Measurements from ENCODE around the gene APC.
A peak's percentile ranks its signal among the peaks of the same experiment; 100 is the strongest.

The APC gene

DNA sequence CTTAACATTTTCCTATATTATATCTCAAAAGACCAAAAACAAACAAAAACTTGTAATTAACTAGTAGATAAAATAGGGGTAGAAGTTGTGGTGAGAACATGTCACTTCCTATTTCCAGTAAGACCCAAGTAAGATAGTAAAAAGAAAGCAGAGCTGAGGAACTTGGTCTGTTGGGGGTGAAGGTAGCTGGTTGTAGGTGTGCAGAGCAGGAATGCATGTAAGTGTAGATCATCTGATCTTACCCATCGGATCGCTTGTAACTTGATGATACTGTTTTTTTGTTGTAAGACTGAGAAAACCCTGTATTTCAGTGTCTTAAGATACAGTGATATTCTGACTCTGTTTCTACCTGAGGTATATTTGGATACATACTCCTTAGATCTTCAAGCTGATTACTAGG, 129.1 kb downstream of the APC start:
- Histone ChIP-seq H3K4me1 (ENCODE audit: insufficient read depth, poor library complexity, severe bottlenecking) (peaks cover 11% of the 10 kb centered on the region), H3K4me3 (ENCODE audit: severe bottlenecking) (no peak overlapping the region), H3K27ac (ENCODE audit: poor library complexity, severe bottlenecking) (no peak overlapping the region), H3K36me3 (ENCODE audit: low read depth) (peaks cover 95% of the 10 kb centered on the region), H3K27me3 (ENCODE audit: insufficient read depth, poor library complexity, severe bottlenecking) (no peaks in the 10 kb centered on the region), H3K9me3 (ENCODE audit: severe bottlenecking) (no peaks in the 10 kb centered on the region)
- DNase-seq (ENCODE audit: low spot score) (no peak), ATAC-seq (ENCODE audit: low read depth) (no peak)
- TF ChIP-seq, protein P1, sequence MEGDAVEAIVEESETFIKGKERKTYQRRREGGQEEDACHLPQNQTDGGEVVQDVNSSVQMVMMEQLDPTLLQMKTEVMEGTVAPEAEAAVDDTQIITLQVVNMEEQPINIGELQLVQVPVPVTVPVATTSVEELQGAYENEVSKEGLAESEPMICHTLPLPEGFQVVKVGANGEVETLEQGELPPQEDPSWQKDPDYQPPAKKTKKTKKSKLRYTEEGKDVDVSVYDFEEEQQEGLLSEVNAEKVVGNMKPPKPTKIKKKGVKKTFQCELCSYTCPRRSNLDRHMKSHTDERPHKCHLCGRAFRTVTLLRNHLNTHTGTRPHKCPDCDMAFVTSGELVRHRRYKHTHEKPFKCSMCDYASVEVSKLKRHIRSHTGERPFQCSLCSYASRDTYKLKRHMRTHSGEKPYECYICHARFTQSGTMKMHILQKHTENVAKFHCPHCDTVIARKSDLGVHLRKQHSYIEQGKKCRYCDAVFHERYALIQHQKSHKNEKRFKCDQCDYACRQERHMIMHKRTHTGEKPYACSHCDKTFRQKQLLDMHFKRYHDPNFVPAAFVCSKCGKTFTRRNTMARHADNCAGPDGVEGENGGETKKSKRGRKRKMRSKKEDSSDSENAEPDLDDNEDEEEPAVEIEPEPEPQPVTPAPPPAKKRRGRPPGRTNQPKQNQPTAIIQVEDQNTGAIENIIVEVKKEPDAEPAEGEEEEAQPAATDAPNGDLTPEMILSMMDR (IDR thresholded peaks at IDR 0.05; ENCODE audit: poor library complexity, severe bottlenecking) = no peak

DNA sequence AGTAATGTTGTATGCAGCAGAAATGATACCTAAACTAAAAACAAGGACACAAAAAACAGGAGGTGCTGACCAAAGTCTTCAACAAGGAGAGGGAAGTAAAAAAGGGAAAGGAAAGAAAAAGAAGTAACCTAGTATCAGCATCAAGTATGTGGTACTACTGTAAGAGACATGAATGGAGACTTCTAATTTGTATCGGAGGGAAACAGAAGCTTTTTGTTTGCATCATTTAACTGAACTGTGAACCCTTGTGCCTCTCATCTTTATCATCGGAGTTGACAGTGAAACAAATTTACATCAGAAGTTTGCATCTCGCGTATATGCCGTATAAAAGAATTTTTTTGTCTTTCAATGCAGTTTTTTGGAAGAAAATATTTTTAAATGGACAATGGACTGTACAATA, 129.7 kb downstream of the APC start:
- no peaks in the 10 kb centered on the region for H3K9me3 ChIP-seq (ENCODE audit: severe bottlenecking)
- H3K36me3 ChIP-seq (ENCODE audit: low read depth) = peaks cover 97% of the 10 kb centered on the region

DNA sequence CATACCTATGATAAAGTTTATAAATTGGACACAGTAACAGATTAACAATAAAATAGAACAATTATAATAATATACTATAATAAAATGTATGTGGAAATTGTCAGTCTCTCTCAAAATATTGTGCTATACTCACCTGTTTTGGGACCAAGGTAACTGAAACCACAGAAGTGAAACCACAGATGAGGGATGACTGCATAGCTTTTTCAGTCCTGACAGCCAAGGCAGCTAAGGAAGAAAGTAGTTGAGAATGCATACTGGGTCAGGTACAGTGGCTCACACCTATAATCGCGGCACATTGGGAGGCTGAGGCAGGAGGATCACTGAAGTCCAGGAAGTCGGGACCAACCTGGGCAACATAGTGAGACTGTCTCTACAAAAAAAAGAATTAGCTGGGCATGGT, 132.3 kb downstream of the APC start:
- no peaks in the 10 kb centered on the region for H3K9me3 ChIP-seq (ENCODE audit: severe bottlenecking)
- TF ChIP-seq, protein P1 (IDR thresholded peaks at IDR 0.05; ENCODE audit: poor library complexity, severe bottlenecking) = no peak
- no peak overlapping the region for H3K4me3 ChIP-seq (ENCODE audit: severe bottlenecking)
- H3K27me3 ChIP-seq (ENCODE audit: insufficient read depth, poor library complexity, severe bottlenecking) = no peaks in the 10 kb centered on the region
- ATAC-seq (ENCODE audit: low read depth) = no peak
- no peaks in the 10 kb centered on the region for H3K4me1 ChIP-seq (ENCODE audit: insufficient read depth, poor library complexity, severe bottlenecking)
- H3K36me3 ChIP-seq (ENCODE audit: low read depth) = peaks cover 87% of the 10 kb centered on the region
- no peak overlapping the region for H3K27ac ChIP-seq (ENCODE audit: poor library complexity, severe bottlenecking)
- no peak for DNase-seq (ENCODE audit: low spot score)

More for the DNA sequence above, 129.7 kb downstream of the APC start:
- DNase-seq (ENCODE audit: low spot score) (no peak), ATAC-seq (ENCODE audit: low read depth) (no peak)
- TF ChIP-seq, protein P1 (IDR thresholded peaks at IDR 0.05; ENCODE audit: poor library complexity, severe bottlenecking) = no peak
- peaks cover 9% of the 10 kb centered on the region for H3K4me1 ChIP-seq (ENCODE audit: insufficient read depth, poor library complexity, severe bottlenecking)
- no peak overlapping the region for H3K4me3 ChIP-seq (ENCODE audit: severe bottlenecking)
- H3K27ac ChIP-seq (ENCODE audit: poor library complexity, severe bottlenecking) = no peak overlapping the region
- H3K27me3 ChIP-seq (ENCODE audit: insufficient read depth, poor library complexity, severe bottlenecking) = no peaks in the 10 kb centered on the region

DNA sequence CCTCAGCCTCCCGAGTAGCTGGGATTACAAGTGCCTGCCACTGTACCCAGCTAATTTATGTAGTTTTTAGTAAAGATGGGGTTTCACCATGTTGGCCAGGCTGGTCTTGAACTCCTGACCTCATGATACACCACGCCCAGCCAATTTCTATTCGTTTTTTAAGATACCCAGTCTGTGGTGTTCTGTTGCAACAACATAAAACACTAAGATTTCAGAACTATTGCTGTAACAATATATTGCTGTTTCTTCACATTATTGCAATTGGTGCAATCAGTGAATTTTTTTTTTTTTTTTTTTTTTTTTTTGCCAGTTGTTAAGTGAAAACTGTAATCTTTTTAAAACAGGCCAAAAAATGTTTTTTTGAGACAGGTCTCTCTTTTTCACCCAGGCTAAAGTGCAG, 133.3 kb downstream of the APC start:
- H3K27me3 ChIP-seq (ENCODE audit: insufficient read depth, poor library complexity, severe bottlenecking) = no peaks in the 10 kb centered on the region

DNA sequence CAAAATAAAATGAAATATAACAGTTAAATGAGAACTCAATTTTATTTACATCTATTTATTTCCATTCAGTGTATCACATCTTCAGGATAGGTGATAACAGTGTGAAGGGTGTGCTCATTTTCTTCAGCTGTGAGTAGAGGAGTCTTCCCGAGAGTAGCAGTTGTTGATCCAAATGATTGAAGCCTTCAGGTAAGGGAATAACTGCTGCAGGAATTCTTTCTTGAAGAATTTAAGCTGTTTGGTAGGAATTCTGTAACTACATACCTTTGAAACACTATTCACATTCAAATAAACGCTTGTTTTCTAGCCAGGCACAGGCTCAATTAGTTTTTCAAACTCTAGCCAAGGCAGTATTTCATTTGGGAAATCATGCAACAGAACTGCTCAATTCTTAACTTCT, 138.7 kb downstream of the APC start:
- no peaks in the 10 kb centered on the region for H3K27me3 ChIP-seq (ENCODE audit: insufficient read depth, poor library complexity, severe bottlenecking)
- DNase-seq (ENCODE audit: low spot score) (no peak), ATAC-seq (ENCODE audit: low read depth) (no peak)
- peaks cover 79% of the 10 kb centered on the region for H3K36me3 ChIP-seq (ENCODE audit: low read depth)
- H3K9me3 ChIP-seq (ENCODE audit: severe bottlenecking) = no peaks in the 10 kb centered on the region
- peaks cover 12% of the 10 kb centered on the region for H3K4me1 ChIP-seq (ENCODE audit: insufficient read depth, poor library complexity, severe bottlenecking)
- H3K4me3 ChIP-seq (ENCODE audit: severe bottlenecking) = no peak overlapping the region
- TF ChIP-seq, protein P1 (IDR thresholded peaks at IDR 0.05; ENCODE audit: poor library complexity, severe bottlenecking) = no peak
- H3K27ac ChIP-seq (ENCODE audit: poor library complexity, severe bottlenecking) = peak overlapping the region; percentile 6

More for the DNA sequence above, 133.3 kb downstream of the APC start:
- H3K27ac ChIP-seq (ENCODE audit: poor library complexity, severe bottlenecking) = no peak overlapping the region
- H3K9me3 ChIP-seq (ENCODE audit: severe bottlenecking) = no peaks in the 10 kb centered on the region
- no peaks in the 10 kb centered on the region for H3K4me1 ChIP-seq (ENCODE audit: insufficient read depth, poor library complexity, severe bottlenecking)
- H3K4me3 ChIP-seq (ENCODE audit: severe bottlenecking) = no peak overlapping the region
- TF ChIP-seq, protein P1 (IDR thresholded peaks at IDR 0.05; ENCODE audit: poor library complexity, severe bottlenecking) = no peak
- ATAC-seq (ENCODE audit: low read depth) (no peak), DNase-seq (ENCODE audit: low spot score) (no peak)
- H3K36me3 ChIP-seq (ENCODE audit: low read depth) = peaks cover 84% of the 10 kb centered on the region
